GM12892 (cell line): ENCODE results near the gene TP73.

Source experiments
- POLR2A ChIP-seq: IDR thresholded peaks from 2 replicates; pipeline ENCODE4 v1.6.1; 2011; ENCODE audit warnings: low read depth, low read length, control low read depth
- POLR2AphosphoS5 ChIP-seq: IDR thresholded peaks from 2 replicates; pipeline ENCODE4 v1.6.1; 2011; ENCODE audit warnings: low read depth, low read length, control low read depth

DNA sequence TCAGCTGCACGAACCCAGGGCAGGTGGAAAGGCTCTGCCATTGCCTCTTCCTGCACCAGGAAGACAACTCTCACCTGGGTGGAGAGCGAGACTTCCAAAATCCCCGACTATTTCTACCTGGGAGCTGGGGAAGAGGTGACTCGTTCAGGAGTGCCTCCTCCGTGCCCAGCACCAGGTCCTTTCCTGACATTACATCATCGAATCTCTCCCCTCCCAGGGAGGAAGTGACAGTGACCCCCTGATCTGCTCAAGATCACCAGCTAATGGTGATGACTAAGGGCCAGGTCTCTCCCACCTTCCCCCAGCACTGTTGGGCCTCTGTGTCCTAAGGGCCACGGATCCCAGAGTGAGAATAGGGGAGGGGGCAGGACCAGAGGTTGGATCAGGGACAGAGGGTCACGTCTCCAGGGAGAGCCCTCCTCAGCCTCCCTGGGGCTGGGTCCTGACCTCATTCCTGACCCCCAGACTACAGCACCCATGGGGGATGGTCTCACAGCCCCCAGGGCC, 47.8 kb upstream of the TP73 start:
- TF ChIP-seq POLR2AphosphoS5 (no peak), POLR2A (no peak)
